ENCODE results near the gene TMEM59L. TPM values are rescaled to one million over a fixed set of nuclear protein-coding genes. Genes with fewer than 3 reads are reported as not detected.
A peak's percentile ranks its signal among the peaks of the same experiment; 100 is the strongest.

Gene TMEM59L
- total and polyA plus RNA-seq, 2 of the 13 experiments (the other 11 are each of a cell fraction or from before 2014, with no cell fraction given): 0.97 to 5.5 TPM

DNA sequence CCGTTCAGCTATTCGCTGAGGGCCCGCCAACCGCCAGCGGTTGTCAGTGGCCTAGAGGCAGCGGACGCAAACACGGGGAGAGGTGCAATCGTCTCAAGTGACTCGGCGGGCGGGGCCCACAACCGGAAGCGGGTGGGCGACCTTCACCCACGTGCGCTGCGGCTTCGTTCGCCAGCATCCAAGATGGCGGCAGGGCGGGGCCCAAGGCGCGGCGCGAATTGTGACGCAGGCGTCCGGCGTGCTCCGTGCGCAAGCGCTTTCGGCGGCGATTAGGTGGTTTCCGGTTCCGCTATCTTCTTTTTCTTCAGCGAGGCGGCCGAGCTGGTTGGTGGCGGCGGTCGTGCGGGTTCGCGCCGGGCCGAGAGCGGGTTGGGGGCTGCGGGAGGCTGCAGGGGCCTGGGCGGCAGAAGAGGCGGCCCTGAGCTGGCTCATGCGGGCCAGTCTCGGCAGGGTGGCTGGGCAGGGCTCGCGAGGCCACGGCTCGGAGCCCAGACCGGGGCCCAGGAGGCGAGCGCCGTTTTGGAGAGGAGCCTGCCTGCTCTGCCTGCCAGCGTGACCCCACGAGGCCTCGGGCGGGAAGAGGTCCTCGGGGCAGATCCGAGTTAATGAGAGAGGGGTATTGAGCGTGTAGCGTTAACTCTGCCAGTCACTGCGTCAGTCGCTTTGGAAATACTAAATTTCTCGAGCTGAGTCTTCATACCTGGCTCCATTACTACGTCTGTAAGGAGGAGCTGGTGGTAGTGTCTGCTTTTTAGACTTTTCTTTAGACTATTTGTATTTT is 40.9 kb upstream of the TMEM59L start, which contains the start of gene UBA52 (continued):
- TF ChIP-seq, protein P1, sequence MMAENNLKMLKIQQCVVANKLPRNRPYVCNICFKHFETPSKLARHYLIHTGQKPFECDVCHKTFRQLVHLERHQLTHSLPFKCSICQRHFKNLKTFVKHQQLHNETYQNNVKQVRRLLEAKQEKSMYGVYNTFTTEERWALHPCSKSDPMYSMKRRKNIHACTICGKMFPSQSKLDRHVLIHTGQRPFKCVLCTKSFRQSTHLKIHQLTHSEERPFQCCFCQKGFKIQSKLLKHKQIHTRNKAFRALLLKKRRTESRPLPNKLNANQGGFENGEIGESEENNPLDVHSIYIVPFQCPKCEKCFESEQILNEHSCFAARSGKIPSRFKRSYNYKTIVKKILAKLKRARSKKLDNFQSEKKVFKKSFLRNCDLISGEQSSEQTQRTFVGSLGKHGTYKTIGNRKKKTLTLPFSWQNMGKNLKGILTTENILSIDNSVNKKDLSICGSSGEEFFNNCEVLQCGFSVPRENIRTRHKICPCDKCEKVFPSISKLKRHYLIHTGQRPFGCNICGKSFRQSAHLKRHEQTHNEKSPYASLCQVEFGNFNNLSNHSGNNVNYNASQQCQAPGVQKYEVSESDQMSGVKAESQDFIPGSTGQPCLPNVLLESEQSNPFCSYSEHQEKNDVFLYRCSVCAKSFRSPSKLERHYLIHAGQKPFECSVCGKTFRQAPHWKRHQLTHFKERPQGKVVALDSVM (CRISPR knock-in tag; IDR thresholded peaks at IDR 0.05): peak; percentile 42; the same call in 1 of the 2 replicates
- no peak for TF ChIP-seq ZNF468 (CRISPR knock-in tag; IDR thresholded peaks at IDR 0.05)
- TF ChIP-seq ZNF101 (CRISPR knock-in tag; IDR thresholded peaks at IDR 0.05; ENCODE audit: borderline replicate concordance, low read depth): no peak
- TF ChIP-seq REPIN1 (CRISPR knock-in tag; IDR thresholded peaks at IDR 0.05; ENCODE audit: borderline replicate concordance, low read depth): peak; percentile 98
- TF ChIP-seq ZNF891 (CRISPR knock-in tag; IDR thresholded peaks at IDR 0.05): peak; percentile 70
- TF ChIP-seq ZNF780A (CRISPR knock-in tag; IDR thresholded peaks at IDR 0.05): 0 out of 2 replicates have a peak, but pooled peaks have one; percentile 67
- TF ChIP-seq, protein P2, sequence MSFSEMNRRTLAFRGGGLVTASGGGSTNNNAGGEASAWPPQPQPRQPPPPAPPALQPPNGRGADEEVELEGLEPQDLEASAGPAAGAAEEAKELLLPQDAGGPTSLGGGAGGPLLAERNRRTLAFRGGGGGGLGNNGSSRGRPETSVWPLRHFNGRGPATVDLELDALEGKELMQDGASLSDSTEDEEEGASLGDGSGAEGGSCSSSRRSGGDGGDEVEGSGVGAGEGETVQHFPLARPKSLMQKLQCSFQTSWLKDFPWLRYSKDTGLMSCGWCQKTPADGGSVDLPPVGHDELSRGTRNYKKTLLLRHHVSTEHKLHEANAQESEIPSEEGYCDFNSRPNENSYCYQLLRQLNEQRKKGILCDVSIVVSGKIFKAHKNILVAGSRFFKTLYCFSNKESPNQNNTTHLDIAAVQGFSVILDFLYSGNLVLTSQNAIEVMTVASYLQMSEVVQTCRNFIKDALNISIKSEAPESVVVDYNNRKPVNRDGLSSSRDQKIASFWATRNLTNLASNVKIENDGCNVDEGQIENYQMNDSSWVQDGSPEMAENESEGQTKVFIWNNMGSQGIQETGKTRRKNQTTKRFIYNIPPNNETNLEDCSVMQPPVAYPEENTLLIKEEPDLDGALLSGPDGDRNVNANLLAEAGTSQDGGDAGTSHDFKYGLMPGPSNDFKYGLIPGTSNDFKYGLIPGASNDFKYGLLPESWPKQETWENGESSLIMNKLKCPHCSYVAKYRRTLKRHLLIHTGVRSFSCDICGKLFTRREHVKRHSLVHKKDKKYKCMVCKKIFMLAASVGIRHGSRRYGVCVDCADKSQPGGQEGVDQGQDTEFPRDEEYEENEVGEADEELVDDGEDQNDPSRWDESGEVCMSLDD (CRISPR knock-in tag; IDR thresholded peaks at IDR 0.05; ENCODE audit: borderline replicate concordance): no peak
- no peak for TF ChIP-seq EZH2 (conservative IDR thresholded peaks at IDR 0.05; ENCODE audit: low read depth, low read length)
- TF ChIP-seq, protein P3, sequence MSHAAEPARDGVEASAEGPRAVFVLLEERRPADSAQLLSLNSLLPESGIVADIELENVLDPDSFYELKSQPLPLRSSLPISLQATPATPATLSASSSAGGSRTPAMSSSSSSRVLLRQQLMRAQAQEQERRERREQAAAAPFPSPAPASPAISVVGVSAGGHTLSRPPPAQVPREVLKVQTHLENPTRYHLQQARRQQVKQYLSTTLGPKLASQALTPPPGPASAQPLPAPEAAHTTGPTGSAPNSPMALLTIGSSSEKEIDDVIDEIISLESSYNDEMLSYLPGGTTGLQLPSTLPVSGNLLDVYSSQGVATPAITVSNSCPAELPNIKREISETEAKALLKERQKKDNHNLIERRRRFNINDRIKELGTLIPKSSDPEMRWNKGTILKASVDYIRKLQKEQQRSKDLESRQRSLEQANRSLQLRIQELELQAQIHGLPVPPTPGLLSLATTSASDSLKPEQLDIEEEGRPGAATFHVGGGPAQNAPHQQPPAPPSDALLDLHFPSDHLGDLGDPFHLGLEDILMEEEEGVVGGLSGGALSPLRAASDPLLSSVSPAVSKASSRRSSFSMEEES (CRISPR knock-in tag; IDR thresholded peaks at IDR 0.05): peak; percentile 100
- peak; percentile 49; the same call in 1 of the 2 replicates for TF ChIP-seq ZSCAN29 (CRISPR knock-in tag; conservative IDR thresholded peaks at IDR 0.05)
- TF ChIP-seq, protein P4, sequence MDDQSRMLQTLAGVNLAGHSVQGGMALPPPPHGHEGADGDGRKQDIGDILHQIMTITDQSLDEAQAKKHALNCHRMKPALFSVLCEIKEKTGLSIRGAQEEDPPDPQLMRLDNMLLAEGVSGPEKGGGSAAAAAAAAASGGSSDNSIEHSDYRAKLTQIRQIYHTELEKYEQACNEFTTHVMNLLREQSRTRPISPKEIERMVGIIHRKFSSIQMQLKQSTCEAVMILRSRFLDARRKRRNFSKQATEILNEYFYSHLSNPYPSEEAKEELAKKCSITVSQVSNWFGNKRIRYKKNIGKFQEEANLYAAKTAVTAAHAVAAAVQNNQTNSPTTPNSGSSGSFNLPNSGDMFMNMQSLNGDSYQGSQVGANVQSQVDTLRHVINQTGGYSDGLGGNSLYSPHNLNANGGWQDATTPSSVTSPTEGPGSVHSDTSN (CRISPR knock-in tag; IDR thresholded peaks at IDR 0.05; ENCODE audit: borderline replicate concordance): no peak
- TF ChIP-seq, protein P5, sequence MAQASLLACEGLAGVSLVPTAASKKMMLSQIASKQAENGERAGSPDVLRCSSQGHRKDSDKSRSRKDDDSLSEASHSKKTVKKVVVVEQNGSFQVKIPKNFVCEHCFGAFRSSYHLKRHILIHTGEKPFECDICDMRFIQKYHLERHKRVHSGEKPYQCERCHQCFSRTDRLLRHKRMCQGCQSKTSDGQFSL (CRISPR knock-in tag; IDR thresholded peaks at IDR 0.05): no peak
- no peak for TF ChIP-seq THYN1 (CRISPR knock-in tag; IDR thresholded peaks at IDR 0.05; ENCODE audit: borderline replicate concordance, low read depth)
- TF ChIP-seq PTBP1 (IDR thresholded peaks at IDR 0.05; ENCODE audit: low read depth, low read length, poor library complexity, severe bottlenecking): no peak
- TF ChIP-seq ARNT2 (CRISPR knock-in tag; IDR thresholded peaks at IDR 0.05; ENCODE audit: low read depth): peak; percentile 92
- no peak for TF ChIP-seq HNRNPUL1 (IDR thresholded peaks at IDR 0.05; ENCODE audit: low read depth, low read length)
- no peak for TF ChIP-seq ZKSCAN1 (IDR thresholded peaks at IDR 0.05; ENCODE audit: low read length)
- TF ChIP-seq KLF12 (CRISPR knock-in tag; IDR thresholded peaks at IDR 0.05; ENCODE audit: borderline replicate concordance): peak; percentile 100
